Activated naive CD4-positive, alpha-beta T cell (primary cell): Measurements from ENCODE around the gene HMGN2.
A peak's percentile ranks its signal among the peaks of the same experiment; 100 is the strongest.

Experiments used
- DNase-seq, 4 experiments: peaks; one replicate each; lab custom pipeline; 2025; lab: John Stamatoyannopoulos, UW

The HMGN2 gene

DNA sequence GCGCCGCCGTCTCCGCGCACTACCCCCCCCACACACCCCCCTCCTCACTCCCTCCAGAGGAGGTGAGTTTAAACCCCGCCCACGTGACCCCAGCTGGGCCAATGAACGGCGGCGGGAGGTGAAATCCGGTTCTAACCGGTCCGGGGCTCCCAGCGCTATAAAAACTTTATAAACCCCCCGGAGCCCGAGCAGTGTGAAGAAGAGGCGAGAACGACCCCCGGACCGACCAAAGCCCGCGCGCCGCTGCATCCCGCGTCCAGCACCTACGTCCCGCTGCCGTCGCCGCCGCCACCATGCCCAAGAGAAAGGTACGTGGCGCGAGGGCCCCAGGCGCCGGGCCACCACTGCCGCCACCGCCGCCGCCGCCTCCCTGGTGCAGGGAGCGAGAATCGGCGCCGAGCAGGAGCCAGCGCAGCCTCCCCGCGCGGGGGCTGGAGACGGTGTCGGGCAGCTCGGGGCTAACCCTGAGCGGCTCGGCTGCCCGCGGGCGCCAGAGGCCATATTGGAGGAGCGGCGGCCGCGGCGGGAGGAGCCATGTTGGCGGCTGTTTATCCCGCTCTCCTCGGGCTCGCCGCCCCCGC, at the start of gene HMGN2:
Gene HMGN2 (plus strand): TSS at position 121 of the 581 bp plus-strand sequence. CDS start 173 bp downstream, at position 294.
- peak; percentile 60 to 87 (median 76) for DNase-seq

GRCh38 chr1:26429721-26430120, 42.5 kb upstream of the HMGN2 start:
- DNase-seq = no peak

GRCh38 chr1:26431979-26432695, 40.1 kb upstream of the HMGN2 start, which contains the start of gene DHDDS:
DHDDS (plus strand) TSS chr1:26432321; CDS start chr1:26432946, 625 bp downstream.
- peak; percentile 95 to 97 (median 96) for DNase-seq

- no peak for DNase-seq
These were observed 39.4 kb upstream of the HMGN2 start for GRCh38 chr1:26432793-26433192.

GRCh38 chr1:26434161-26434752, 38.0 kb upstream of the HMGN2 start:
- DNase-seq = no peak

GRCh38 chr1:26438041-26438440, 34.2 kb upstream of the HMGN2 start:
- DNase-seq = no peak

- no peak for DNase-seq
These were observed 32.0 kb upstream of the HMGN2 start for GRCh38 chr1:26440259-26440658.

GRCh38 chr1:26449868-26450267, 22.4 kb upstream of the HMGN2 start:
- no peak for DNase-seq

- no peak for DNase-seq
These were observed 21.3 kb upstream of the HMGN2 start for GRCh38 chr1:26450908-26451307.

GRCh38 chr1:26452459-26453183, 19.6 kb upstream of the HMGN2 start:
- no peak for DNase-seq

DNA sequence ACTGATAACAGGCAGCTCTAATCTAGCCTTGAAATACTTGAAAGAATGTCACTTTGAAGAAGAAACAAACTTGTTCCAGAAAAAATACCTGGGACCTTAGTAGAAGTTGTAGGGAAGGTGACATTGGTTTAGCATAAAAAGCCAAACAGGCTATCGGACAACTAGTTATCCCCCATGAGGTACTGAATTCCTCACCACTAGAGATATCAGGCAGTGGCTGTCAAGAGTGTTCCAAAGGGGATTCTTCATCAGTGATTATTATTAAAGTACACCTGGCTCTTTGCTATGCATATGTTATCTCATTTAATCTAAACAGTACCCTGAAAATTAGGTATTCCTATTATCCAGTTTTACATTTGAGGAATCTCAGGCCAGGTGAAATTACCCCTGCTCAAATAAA, 13.1 kb upstream of the HMGN2 start:
- DNase-seq = no peak

DNA sequence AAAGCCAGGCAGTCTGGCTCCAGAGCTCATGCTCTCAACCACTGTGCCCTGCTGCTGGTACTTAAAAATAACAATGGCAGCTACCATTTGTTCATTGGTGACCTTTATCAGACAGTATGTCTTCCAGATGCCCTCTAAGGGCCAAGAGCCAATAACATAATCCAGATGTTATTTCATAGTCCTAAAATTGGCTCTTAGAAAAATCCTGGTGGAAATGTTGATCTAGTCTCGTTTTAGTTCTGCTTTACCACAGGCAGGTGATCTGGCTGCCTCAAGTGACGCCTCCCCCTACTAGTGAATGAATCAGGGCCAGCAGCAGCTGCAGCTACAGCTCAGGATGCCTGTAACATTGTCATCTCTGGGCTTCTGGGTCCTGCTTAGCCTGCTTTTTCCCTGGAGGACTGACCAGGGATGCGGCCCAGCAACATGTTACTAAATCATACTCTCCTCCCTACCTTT, 12.6 kb upstream of the HMGN2 start:
- DNase-seq = no peak

GRCh38 chr1:26468911-26469310, 3.3 kb upstream of the HMGN2 start:
- DNase-seq = no peak

DNA sequence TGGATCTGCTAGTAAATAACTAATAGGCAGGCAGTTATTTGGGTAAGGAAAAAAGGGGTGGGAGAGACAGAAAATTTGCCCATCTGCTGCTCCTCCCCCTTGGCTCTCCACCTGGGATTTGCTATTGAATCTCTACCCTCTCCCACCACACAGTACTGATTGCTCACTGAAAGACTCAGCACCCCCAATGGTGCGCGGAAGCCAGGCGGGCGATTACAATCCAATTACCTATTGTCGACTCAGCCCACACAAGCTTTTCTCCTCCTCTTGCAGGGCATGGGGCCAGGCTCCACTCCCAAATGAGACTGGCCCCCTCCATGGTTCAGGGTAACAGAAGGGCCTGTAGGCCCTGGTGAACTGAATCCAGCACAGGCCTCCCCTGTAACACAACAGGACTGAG, 2.7 kb upstream of the HMGN2 start:
- DNase-seq = no peak

GRCh38 chr1:26470878-26471497, 1.3 kb upstream of the HMGN2 start:
- DNase-seq = no peak

GRCh38 chr1:26471498-26472319, 531 bp upstream of the HMGN2 start:
- peak in 3 of 4 experiments; percentile 38 to 48 (median 39) for DNase-seq

DNA sequence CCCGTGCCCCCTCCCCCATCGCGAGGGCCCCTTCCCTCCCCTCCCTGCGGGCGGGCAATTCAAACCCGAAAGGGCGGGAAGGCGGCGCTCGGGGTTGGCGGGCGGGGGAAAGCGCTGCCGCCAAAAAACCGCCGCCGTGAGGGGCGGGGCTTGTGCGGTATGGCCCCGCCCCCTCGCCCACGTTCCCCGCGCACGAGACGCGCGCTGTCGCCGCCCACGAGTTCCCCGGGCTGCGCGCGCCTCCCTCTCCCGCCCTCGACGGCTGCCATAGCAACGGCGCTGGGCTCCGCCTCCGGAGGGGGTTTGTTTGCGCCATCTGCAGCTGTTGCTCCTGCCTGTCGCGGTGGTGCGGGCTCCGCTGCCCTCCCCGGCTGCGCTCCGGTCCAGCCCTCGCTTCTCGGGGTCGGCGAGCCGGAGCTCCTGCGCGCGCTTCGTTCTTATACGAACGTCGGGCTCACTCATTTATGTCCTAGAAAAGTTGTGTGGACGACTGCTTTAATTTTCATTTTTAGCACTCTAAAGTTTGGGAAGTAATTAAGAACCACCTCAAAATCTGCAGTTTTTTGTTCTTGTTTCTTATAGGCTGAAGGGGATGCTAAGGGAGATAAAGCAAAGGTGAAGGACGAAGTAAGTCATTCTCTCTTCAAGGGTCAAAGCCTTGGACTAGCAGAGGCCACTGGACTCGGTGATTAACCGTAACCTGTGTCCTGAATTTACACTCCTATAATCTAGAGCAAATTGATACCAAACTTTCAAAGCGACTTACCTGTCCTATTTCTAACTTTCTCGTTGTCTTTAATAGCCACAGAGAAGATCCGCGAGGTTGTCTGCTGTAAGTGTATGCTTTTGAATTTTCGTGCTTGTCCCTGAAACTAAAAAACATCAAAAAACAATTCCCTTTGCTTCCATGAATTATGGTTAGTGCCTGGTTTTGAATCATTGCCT, 933 bp downstream of the HMGN2 start:
- DNase-seq = peak; percentile 88 to 97 (median 94)

DNA sequence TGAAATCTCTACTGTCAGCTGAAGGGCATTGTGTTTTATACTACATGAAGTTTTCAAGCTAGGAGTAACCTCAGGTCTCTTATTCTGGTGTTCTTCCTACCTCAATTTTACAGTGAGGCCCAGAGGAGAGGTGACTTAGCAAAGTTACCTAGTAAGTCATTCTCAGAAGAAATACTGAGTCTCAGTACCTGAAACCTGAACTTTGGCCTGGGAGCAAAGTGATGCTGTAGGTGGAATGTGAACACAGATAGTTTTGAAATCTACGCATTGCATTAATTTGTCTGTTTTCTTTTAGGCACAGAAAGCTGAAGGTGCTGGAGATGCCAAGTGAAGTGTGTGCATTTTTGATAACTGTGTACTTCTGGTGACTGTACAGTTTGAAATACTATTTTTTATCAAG, 2.6 kb downstream of the HMGN2 start:
- DNase-seq = no peak

- DNase-seq = no peak
These were observed 3.7 kb downstream of the HMGN2 start for GRCh38 chr1:26475989-26476388.

GRCh38 chr1:26476958-26477357, 4.7 kb downstream of the HMGN2 start:
- no peak for DNase-seq
